Transverse colon (tissue), 4 donors: ENCODE measurements around the gene ACKR3. TPM values are rescaled to one million over a fixed set of nuclear protein-coding genes. Genes with fewer than 3 reads are reported as not detected.

Experiments used
- DNase-seq: peaks from one replicate; pipeline ENCODE4 v3.0.0-alpha.2; 2019
- H3K27ac ChIP-seq, 4 donors: fragments of 200-600 bp; sonication (generic); 2 replicates each; pipeline ENCODE4 v1.5.1; 2016 to 2018; ENCODE audit warnings: inconsistent platforms in 4 of 4
- H3K27me3 ChIP-seq: fragments of 200-600 bp; sonication (generic); 2 replicates; pipeline ENCODE4 v1.5.1; 2017; ENCODE audit warnings: inconsistent platforms
- H3K36me3 ChIP-seq, 4 donors: fragments of 200-600 bp; sonication (generic); 2 replicates each; pipeline ENCODE4 v1.5.1; 2017 to 2019; ENCODE audit warnings: inconsistent platforms in 4 of 4
- H3K4me1 ChIP-seq, 4 donors: fragments of 200-600 bp; sonication (generic); 2 replicates each; pipeline ENCODE4 v1.5.1; 2017 to 2020; ENCODE audit warnings: inconsistent platforms in 4 of 4
- H3K4me3 ChIP-seq, 4 donors: fragments of 200-600 bp; sonication (generic); 1 replicate in 1 of 4; 2 replicates in 3 of 4; pipeline versions ENCODE4 v1.5.1 to v1.6.1; 2017 to 2019; ENCODE audit warnings: inconsistent platforms in 4 of 4
- H3K9me3 ChIP-seq, 2 donors: fragments of 200-600 bp; sonication (generic); 2 replicates each; pipeline ENCODE4 v1.5.1; 2017 to 2019; ENCODE audit warnings: inconsistent platforms in 2 of 2
- CTCF ChIP-seq, 5 experiments: fragments of 200-600 bp in 3 of 5; fragments of 450-650 bp in 2 of 5; sonication (generic) in 3 of 5; IDR thresholded peaks; 1 replicate in 2 of 5; 2 replicates in 3 of 5; pipeline ENCODE4 v1.5.1; 2016 to 2017; ENCODE audit warnings: antibody characterized with exemption in 5 of 5, inconsistent platforms in 3 of 5, mild to moderate bottlenecking in 2 of 5, moderate library complexity in 1 of 5
- EP300 ChIP-seq: sonication (generic); formaldehyde crosslinking; IDR thresholded peaks from one replicate; pipeline ENCODE4 v1.6.1; 2017; ENCODE audit warnings: antibody characterized with exemption, low read depth
- POLR2A ChIP-seq: fragments of 450-650 bp; IDR thresholded peaks from one replicate; pipeline ENCODE4 v1.6.1; 2016; ENCODE audit warnings: antibody characterized with exemption, mild to moderate bottlenecking, moderate library complexity
- POLR2AphosphoS5 ChIP-seq, 3 donors: sonication (generic); formaldehyde crosslinking; IDR thresholded peaks; one replicate each; pipeline ENCODE4 v1.6.1; 2016; ENCODE audit warnings: antibody characterized with exemption in 3 of 3
- WGBS, 2 donors: methylation state at CpG; one replicate each; pipeline ENCODE4 v1.1.5; 2018; ENCODE audit warnings: low coverage in 1 of 2; 5-methylcytosine and 5-hydroxymethylcytosine counted together
- in situ Hi-C, 4 donors: fragments of 200-750 bp; cut with MboI; loops; one replicate each; pipeline versions ENCODE4 v1.15.0 to v1.15.1; 2017; ENCODE audit warnings: low sequenced_read_pairs in 3 of 4, low pct_ligation_motif_present in 1 of 4, low pct_unique_long_range_greater_than_20kb in 1 of 4
- intact Hi-C: fragments of 100-400 bp; cut with DNase I; formaldehyde crosslinking; loops from one replicate; pipeline ENCODE4 v1.15.1; 2023; ENCODE audit warnings: low total_unique reads
- total RNA-seq, 4 donors: library from RNA; depleted of rRNA; stranded (reverse); fragments of >200 nt; gene quantifications; one replicate each; pipeline ENCODE4 v1.1.0, GENCODE V29; 2016

ACKR3 gene
- total RNA-seq, 4 donors from 2014 or later, result 4.2 to 16.5 (median 7.7) TPM

- no peaks in the 10 kb centered on the region for H3K9me3 ChIP-seq
- WGBS, 2 donors, result 72% methylated on average over 10 of the region's 10 CpGs; no CpG with 5 or more reads in 1 of the 2 donors
Observed at GRCh38 chr2:236612737-236613136, 43.1 kb downstream of the ACKR3 start.

GRCh38 chr2:236613612-236614011 is 44.0 kb downstream of the ACKR3 start:
- H3K36me3 ChIP-seq, result no peaks in the 10 kb centered on the region
- H3K4me1 ChIP-seq, result no peaks in the 10 kb centered on the region
- H3K9me3 ChIP-seq, result no peaks in the 10 kb centered on the region
- H3K27ac ChIP-seq, result no peak overlapping the region
- H3K27me3 ChIP-seq, result no peaks in the 10 kb centered on the region
- no peak overlapping the region for H3K4me3 ChIP-seq
- no peak for DNase-seq
- intact Hi-C loops (no loop called here), in situ Hi-C loops (no loop called here)
- 79% methylated on average over 4 of the region's 4 CpGs; no CpG with 5 or more reads in 1 of the 2 donors for WGBS, 2 donors
- no peak for TF ChIP-seq POLR2A
- no peak for TF ChIP-seq POLR2AphosphoS5 (IDR thresholded peaks at IDR 0.05)
- TF ChIP-seq CTCF (IDR thresholded peaks at IDR 0.05), result no peak

More at GRCh38 chr2:236612737-236613136, 43.1 kb downstream of the ACKR3 start:
- no peak for DNase-seq
- H3K27ac ChIP-seq, result no peak overlapping the region
- H3K27me3 ChIP-seq, result no peaks in the 10 kb centered on the region
- no peaks in the 10 kb centered on the region for H3K36me3 ChIP-seq
- H3K4me1 ChIP-seq, result no peaks in the 10 kb centered on the region
- H3K4me3 ChIP-seq, result no peak overlapping the region
- intact Hi-C loops, result no loop called here
- in situ Hi-C loops, result no loop called here
- no peak for TF ChIP-seq POLR2AphosphoS5 (IDR thresholded peaks at IDR 0.05)
- TF ChIP-seq CTCF (IDR thresholded peaks at IDR 0.05), result no peak
- TF ChIP-seq POLR2A, result no peak
- TF ChIP-seq EP300, result no peak

GRCh38 chr2:236614551-236614950 is 44.9 kb downstream of the ACKR3 start:
- no peaks in the 10 kb centered on the region for H3K36me3 ChIP-seq
- H3K4me3 ChIP-seq, result no peak overlapping the region
- no peak for TF ChIP-seq CTCF (IDR thresholded peaks at IDR 0.05)
- TF ChIP-seq EP300, result no peak
- TF ChIP-seq POLR2AphosphoS5 (IDR thresholded peaks at IDR 0.05), result no peak
- no peak for TF ChIP-seq POLR2A
- H3K4me1 ChIP-seq, result no peaks in the 10 kb centered on the region
- intact Hi-C loops (no loop called here), in situ Hi-C loops (no loop called here)
- DNase-seq, result no peak
- WGBS, 2 donors, result 70 to 77% methylated on average over 3 to 5 of the region's 5 CpGs
- no peak overlapping the region for H3K27ac ChIP-seq
- no peaks in the 10 kb centered on the region for H3K27me3 ChIP-seq
- H3K9me3 ChIP-seq, result no peaks in the 10 kb centered on the region

- Histone ChIP-seq H3K27ac (no peak overlapping the region), H3K4me3 (no peak overlapping the region), H3K9me3 (no peaks in the 10 kb centered on the region), H3K27me3 (no peaks in the 10 kb centered on the region), H3K4me1 (no peaks in the 10 kb centered on the region), H3K36me3 (no peaks in the 10 kb centered on the region)
- WGBS, 2 donors, result 82 to 100% methylated on average over 1 to 6 of the region's 6 CpGs
- intact Hi-C loops, result no loop called here
- in situ Hi-C loops, result no loop called here
- TF ChIP-seq EP300 (no peak), CTCF (IDR thresholded peaks at IDR 0.05) (no peak), POLR2AphosphoS5 (IDR thresholded peaks at IDR 0.05) (no peak), POLR2A (no peak)
- DNase-seq, result no peak
Observed at GRCh38 chr2:236616031-236616430, 46.4 kb downstream of the ACKR3 start.
